Endodermal cell (in vitro differentiated cells): ENCODE results near the gene SLC16A12. TPM values are rescaled to one million over a fixed set of nuclear protein-coding genes. Genes with fewer than 3 reads are reported as not detected.

ENCODE experiments used
- DNase-seq: peaks from one replicate; pipeline ENCODE4 v3.0.0-alpha.2; 2017
- H3K27ac ChIP-seq: 2 replicates; pipeline ENCODE4 v1.5.1; 2013; ENCODE audit warnings: mild to moderate bottlenecking, low read depth, low read length, moderate library complexity
- H3K27me3 ChIP-seq: 2 replicates; pipeline ENCODE4 v1.6.1; 2013; ENCODE audit warnings: mild to moderate bottlenecking, low read length, moderate library complexity; ENCODE audit not compliant: insufficient read depth, control insufficient read depth, poor library complexity, severe bottlenecking
- H3K36me3 ChIP-seq: 2 replicates; pipeline ENCODE4 v1.7.0; 2013; ENCODE audit warnings: mild to moderate bottlenecking, low read length, moderate library complexity; ENCODE audit not compliant: control insufficient read depth, insufficient read depth
- H3K4me1 ChIP-seq: one replicate; pipeline ENCODE4 v1.7.0; 2013; ENCODE audit warnings: low read length; ENCODE audit not compliant: control insufficient read depth, insufficient read depth
- H3K4me3 ChIP-seq: 2 replicates; pipeline ENCODE4 v1.5.1; 2013; ENCODE audit warnings: mild to moderate bottlenecking, low read length, moderate library complexity
- H3K9ac ChIP-seq: 2 replicates; pipeline ENCODE4 v1.6.1; 2013; ENCODE audit warnings: mild to moderate bottlenecking, low read length, moderate library complexity; ENCODE audit not compliant: poor library complexity, severe bottlenecking; ENCODE audit errors: extremely low read depth
- H3K9me3 ChIP-seq: 2 replicates; pipeline ENCODE4 v1.6.1; 2013; ENCODE audit warnings: mild to moderate bottlenecking, low read length, moderate library complexity; ENCODE audit not compliant: control insufficient read depth
- H3K27ac Mint-ChIP-seq: 2 replicates; pipeline ENCODE4 v1.8.0; 2020; ENCODE audit warnings: mixed read lengths
- H3K27me3 Mint-ChIP-seq: 2 replicates; pipeline ENCODE4 v1.8.0; 2021; ENCODE audit warnings: mild to moderate bottlenecking, mixed read lengths; ENCODE audit not compliant: insufficient read depth
- H3K36me3 Mint-ChIP-seq: 2 replicates; pipeline ENCODE4 v1.8.0; 2020; ENCODE audit warnings: low read depth, mixed read lengths
- H3K4me1 Mint-ChIP-seq: 2 replicates; pipeline ENCODE4 v1.8.0; 2020; ENCODE audit warnings: mixed read lengths
- H3K4me3 Mint-ChIP-seq: 2 replicates; pipeline ENCODE4 v1.8.0; 2020; ENCODE audit warnings: mild to moderate bottlenecking, moderate library complexity, mixed read lengths
- H3K9me3 Mint-ChIP-seq: 2 replicates; pipeline ENCODE4 v1.8.0; 2020; ENCODE audit warnings: mild to moderate bottlenecking, mixed read lengths
- WGBS, 2 experiments: methylation state at CpG; one replicate each; pipeline versions ENCODE4 v1.1.5 to v1.1.7; 2013; ENCODE audit warnings: missing lambda C conversion rate in 2 of 2, mixed read lengths in 1 of 2; ENCODE audit not compliant: insufficient coverage in 1 of 2, insufficient read length in 1 of 2; 5-methylcytosine and 5-hydroxymethylcytosine counted together
- total RNA-seq, 2 donors: library from RNA; stranded (reverse); fragmentation: NEBNext Ultra II Directional in 1 of 2; extraction: Animal tissue kit (Norgen Biotek cat#: 25700) in 1 of 2; gene quantifications; 2 replicates in 1 of 2; 3 replicates in 1 of 2; pipeline ENCODE4 v1.2.1, GENCODE V29; 2021
- TF ChIP-seq, protein P1 (sequence below): fragments of 200-600 bp; sonication (generic); conservative IDR thresholded peaks from 2 replicates; pipeline ENCODE4 v1.5.0; 2021; ENCODE audit warnings: antibody characterized with exemption, mild to moderate bottlenecking

The SLC16A12 gene
- total RNA-seq, 2 donors from 2014 or later: 0.33 to 2.3 TPM

DNA sequence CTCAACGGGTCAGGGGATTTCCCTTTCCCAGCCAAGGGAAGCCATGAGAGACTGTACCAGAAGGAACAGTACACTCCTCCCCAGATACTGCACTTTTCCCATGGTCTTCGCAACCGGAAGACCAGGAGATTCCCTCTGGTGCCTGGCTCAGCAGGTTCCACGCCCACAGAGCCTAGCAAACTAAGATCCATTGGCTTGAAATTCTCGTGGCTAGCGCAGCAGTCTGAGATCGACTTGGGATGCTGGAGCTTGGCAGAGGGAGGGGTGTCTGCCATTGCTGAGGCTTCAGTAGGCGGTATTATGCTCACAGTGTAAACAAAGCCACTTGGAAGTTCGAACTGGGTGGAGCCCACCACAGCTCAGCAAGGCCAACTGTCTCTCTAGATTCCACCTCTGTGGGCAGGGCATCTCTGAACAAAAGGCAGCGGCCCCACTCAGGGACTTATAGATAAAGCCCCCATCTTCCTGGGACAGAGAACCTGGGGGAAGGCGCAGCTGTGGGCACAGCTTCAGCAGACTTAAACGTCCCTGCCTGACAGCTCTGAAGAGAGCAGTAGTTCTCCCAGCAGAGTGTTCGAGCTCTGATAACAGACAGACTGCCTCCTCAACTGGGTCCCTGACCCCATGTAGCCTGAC is 29.6 kb downstream of the SLC16A12 start:
- H3K9me3 ChIP-seq: no peaks in the 10 kb centered on the region
- Mint-ChIP-seq H3K27me3 (no peaks in the 10 kb centered on the region), H3K27ac (no peak overlapping the region), H3K4me3 (no peak overlapping the region), H3K9me3 (peaks cover 11% of the 10 kb centered on the region), H3K36me3 (peaks cover 3% of the 10 kb centered on the region), H3K4me1 (no peaks in the 10 kb centered on the region)
- H3K36me3 ChIP-seq: no peaks in the 10 kb centered on the region
- no peak overlapping the region for H3K9ac ChIP-seq
- 94 to 95% methylated on average over 12 to 13 of the region's 13 CpGs for WGBS, 2 experiments
- no peaks in the 10 kb centered on the region for H3K4me1 ChIP-seq
- no peak overlapping the region for H3K27ac ChIP-seq
- H3K27me3 ChIP-seq: no peaks in the 10 kb centered on the region
- no peak overlapping the region for H3K4me3 ChIP-seq
- DNase-seq: no peak
- TF ChIP-seq, protein P1, sequence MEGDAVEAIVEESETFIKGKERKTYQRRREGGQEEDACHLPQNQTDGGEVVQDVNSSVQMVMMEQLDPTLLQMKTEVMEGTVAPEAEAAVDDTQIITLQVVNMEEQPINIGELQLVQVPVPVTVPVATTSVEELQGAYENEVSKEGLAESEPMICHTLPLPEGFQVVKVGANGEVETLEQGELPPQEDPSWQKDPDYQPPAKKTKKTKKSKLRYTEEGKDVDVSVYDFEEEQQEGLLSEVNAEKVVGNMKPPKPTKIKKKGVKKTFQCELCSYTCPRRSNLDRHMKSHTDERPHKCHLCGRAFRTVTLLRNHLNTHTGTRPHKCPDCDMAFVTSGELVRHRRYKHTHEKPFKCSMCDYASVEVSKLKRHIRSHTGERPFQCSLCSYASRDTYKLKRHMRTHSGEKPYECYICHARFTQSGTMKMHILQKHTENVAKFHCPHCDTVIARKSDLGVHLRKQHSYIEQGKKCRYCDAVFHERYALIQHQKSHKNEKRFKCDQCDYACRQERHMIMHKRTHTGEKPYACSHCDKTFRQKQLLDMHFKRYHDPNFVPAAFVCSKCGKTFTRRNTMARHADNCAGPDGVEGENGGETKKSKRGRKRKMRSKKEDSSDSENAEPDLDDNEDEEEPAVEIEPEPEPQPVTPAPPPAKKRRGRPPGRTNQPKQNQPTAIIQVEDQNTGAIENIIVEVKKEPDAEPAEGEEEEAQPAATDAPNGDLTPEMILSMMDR: no peak

DNA sequence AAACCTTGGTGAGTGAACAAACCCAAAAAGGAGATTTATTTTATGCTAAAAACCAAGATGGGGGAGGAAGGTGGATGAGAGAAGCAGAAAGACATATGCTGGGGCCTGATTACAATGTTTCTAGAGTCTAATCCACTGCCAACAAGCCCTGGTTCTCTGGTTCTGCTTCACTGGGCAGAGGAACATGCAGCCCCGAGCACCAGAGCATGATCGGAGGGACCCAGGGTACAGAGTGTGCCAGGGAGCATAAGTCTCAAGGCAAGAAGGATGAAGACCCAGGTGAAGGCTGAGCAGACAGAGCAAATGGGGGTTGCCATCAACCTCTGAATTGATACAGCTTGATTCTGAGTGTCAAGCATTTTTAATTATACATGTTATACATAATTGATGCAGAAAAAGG is 30.7 kb downstream of the SLC16A12 start:
- Histone ChIP-seq H3K9ac (no peak overlapping the region), H3K4me3 (no peak overlapping the region), H3K36me3 (no peaks in the 10 kb centered on the region), H3K27ac (no peak overlapping the region), H3K27me3 (no peaks in the 10 kb centered on the region), H3K4me1 (no peaks in the 10 kb centered on the region), H3K9me3 (no peaks in the 10 kb centered on the region)
- H3K4me1 Mint-ChIP-seq: no peaks in the 10 kb centered on the region
- 96% methylated on average over 2 of the region's 2 CpGs; no CpG with 5 or more reads in 1 of the 2 experiments for WGBS, 2 experiments
- no peak overlapping the region for H3K27ac Mint-ChIP-seq
- TF ChIP-seq, protein P1: no peak
- peaks cover 7% of the 10 kb centered on the region for H3K9me3 Mint-ChIP-seq
- peaks cover 5% of the 10 kb centered on the region for H3K36me3 Mint-ChIP-seq
- H3K4me3 Mint-ChIP-seq: no peak overlapping the region
- no peak for DNase-seq
- no peaks in the 10 kb centered on the region for H3K27me3 Mint-ChIP-seq

DNA sequence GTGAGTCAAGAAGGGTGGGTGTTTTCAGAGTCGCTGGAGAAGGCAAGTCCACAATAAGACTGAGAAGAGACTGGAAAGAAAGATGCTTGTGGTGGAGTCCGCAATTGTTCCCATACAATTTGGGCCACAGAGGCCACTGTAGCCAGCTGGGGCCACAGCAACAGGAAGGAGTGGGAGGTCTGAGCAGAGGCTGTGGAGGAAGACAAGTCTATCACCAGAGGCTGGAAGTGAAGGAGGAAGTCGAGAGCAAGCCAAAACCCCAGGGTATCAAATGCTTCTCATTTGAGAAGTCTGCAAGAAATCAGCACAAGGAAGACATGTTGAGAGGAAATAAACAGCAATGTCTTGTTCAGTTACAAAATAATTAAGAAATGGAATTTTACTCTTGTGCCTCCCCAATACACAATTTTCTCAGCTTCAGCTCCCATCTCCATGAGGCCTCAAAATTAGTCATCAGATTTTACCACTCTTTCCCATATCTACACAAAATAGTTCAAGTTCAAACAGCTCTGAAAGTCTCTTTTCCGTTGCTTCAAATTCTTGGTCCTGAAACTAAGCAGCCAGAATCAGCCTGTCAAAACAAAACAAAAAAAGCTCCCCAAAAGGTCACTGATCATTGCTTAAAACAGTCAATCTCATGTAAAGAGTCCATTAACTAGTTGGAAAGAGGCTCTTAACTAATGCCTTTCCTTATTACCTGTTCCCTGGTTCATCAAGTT is 31.6 kb downstream of the SLC16A12 start:
- WGBS, 2 experiments: 83 to 93% methylated on average over 2 to 4 of the region's 4 CpGs
- Mint-ChIP-seq H3K36me3 (peaks cover 5% of the 10 kb centered on the region), H3K4me3 (no peak overlapping the region)

More for the DNA sequence above, 31.6 kb downstream of the SLC16A12 start:
- no peaks in the 10 kb centered on the region for H3K9me3 ChIP-seq
- Mint-ChIP-seq H3K9me3 (peaks cover 7% of the 10 kb centered on the region), H3K27ac (no peak overlapping the region), H3K27me3 (no peaks in the 10 kb centered on the region), H3K4me1 (no peaks in the 10 kb centered on the region)
- TF ChIP-seq, protein P1: no peak
- H3K4me1 ChIP-seq: no peaks in the 10 kb centered on the region
- no peak for DNase-seq
- no peaks in the 10 kb centered on the region for H3K27me3 ChIP-seq
- H3K36me3 ChIP-seq: no peaks in the 10 kb centered on the region
- H3K4me3 ChIP-seq: no peak overlapping the region
- no peak overlapping the region for H3K9ac ChIP-seq
- no peak overlapping the region for H3K27ac ChIP-seq
